Tibial artery (tissue), 4 donors: ENCODE results near the gene NDC1.

ENCODE experiments used
- DNase-seq, 2 donors: peaks; one replicate each; pipeline ENCODE4 v3.0.0-alpha.2; 2019
- H3K27ac ChIP-seq, 2 donors: fragments of 200-600 bp; sonication (generic) in 1 of 2; 1 replicate in 1 of 2; 2 replicates in 1 of 2; pipeline ENCODE4 v1.5.1; 2018 to 2019; ENCODE audit warnings: mild to moderate bottlenecking in 1 of 2
- H3K27me3 ChIP-seq, 2 donors: fragments of 200-600 bp; sonication (generic) in 1 of 2; one replicate each; pipeline versions ENCODE4 v1.5.1 to v1.6.0; 2016 to 2019
- H3K36me3 ChIP-seq, 3 donors: fragments of 200-600 bp; sonication (generic) in 2 of 3; one replicate each; pipeline ENCODE4 v1.5.1; 2016 to 2019; ENCODE audit warnings: mild to moderate bottlenecking in 2 of 3
- H3K4me1 ChIP-seq, 4 donors: fragments of 200-600 bp; sonication (generic) in 2 of 4; 1 replicate in 3 of 4; 2 replicates in 1 of 4; pipeline ENCODE4 v1.5.1; 2016 to 2019
- H3K4me3 ChIP-seq, 2 donors: fragments of 200-600 bp; sonication (generic) in 1 of 2; 1 replicate in 1 of 2; 2 replicates in 1 of 2; pipeline ENCODE4 v1.5.1; 2018 to 2019; ENCODE audit warnings: mild to moderate bottlenecking in 2 of 2
- H3K9me3 ChIP-seq, 3 donors: fragments of 200-600 bp; sonication (generic) in 1 of 3; one replicate each; pipeline ENCODE4 v1.5.1; 2016 to 2019
- CTCF ChIP-seq, 2 experiments: fragments of 200-600 bp in 1 of 2; fragments of 450-650 bp in 1 of 2; IDR thresholded peaks; one replicate each; pipeline ENCODE4 v1.5.1; 2017 to 2019; ENCODE audit warnings: antibody characterized with exemption in 2 of 2, mild to moderate bottlenecking in 1 of 2, moderate library complexity in 1 of 2
- intact Hi-C: fragments of 100-400 bp; cut with DNase I; formaldehyde crosslinking; loops from one replicate; pipeline ENCODE4 v1.15.0; 2023; ENCODE audit warnings: low total_unique reads

NDC1 gene

DNA sequence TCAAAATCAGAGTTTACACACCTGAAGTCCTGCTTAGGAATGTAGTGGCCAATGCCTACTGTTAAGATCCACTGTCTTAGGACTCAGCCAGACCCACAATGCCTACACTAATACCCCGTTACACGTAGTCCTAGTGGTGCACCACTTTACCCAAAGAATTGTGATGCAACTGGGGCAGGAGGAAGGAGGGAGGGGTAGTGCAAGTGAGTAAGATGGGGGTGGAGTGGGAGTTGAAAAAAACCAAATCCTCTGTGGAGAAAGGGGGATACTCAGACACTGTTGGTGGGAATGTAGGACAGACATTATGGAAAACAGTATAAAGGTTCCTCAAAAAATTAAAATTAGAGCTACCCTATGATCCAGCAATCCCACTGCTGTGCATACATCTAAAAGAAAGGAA, 118.6 kb downstream of the NDC1 start:
- DNase-seq: no peak
- H3K9me3 ChIP-seq: no peaks in the 10 kb centered on the region
- H3K4me1 ChIP-seq: peaks cover 0 to 7% (median 0%) of the 10 kb centered on the region in 4 donors
- TF ChIP-seq CTCF (IDR thresholded peaks at IDR 0.05): no peak
- H3K4me3 ChIP-seq: no peak overlapping the region
- no peaks in the 10 kb centered on the region for H3K36me3 ChIP-seq
- H3K27ac ChIP-seq: no peak overlapping the region
- intact Hi-C loops: no loop called here
- H3K27me3 ChIP-seq: peaks cover 0 to 24% of the 10 kb centered on the region in 2 donors

GRCh38 chr1:53718443-53718842, 119.7 kb downstream of the NDC1 start:
- no peaks in the 10 kb centered on the region for H3K9me3 ChIP-seq
- no peaks in the 10 kb centered on the region for H3K36me3 ChIP-seq
- H3K27me3 ChIP-seq: peaks cover 0 to 32% of the 10 kb centered on the region in 2 donors
- peaks cover 0 to 7% (median 0%) of the 10 kb centered on the region in 4 donors for H3K4me1 ChIP-seq
- H3K27ac ChIP-seq: no peak overlapping the region
- no peak overlapping the region for H3K4me3 ChIP-seq
- DNase-seq: no peak
- intact Hi-C loops: no loop called here
- no peak for TF ChIP-seq CTCF (IDR thresholded peaks at IDR 0.05)

- intact Hi-C loops: no loop called here
- no peak for DNase-seq
- H3K9me3 ChIP-seq: no peaks in the 10 kb centered on the region
- peaks cover 0 to 32% of the 10 kb centered on the region in 2 donors for H3K27me3 ChIP-seq
- no peak for TF ChIP-seq CTCF (IDR thresholded peaks at IDR 0.05)
- no peaks in the 10 kb centered on the region for H3K36me3 ChIP-seq
- H3K4me3 ChIP-seq: no peak overlapping the region
- H3K4me1 ChIP-seq: peaks cover 0 to 7% (median 0%) of the 10 kb centered on the region in 4 donors
- no peak overlapping the region for H3K27ac ChIP-seq
Observed at GRCh38 chr1:53717025-53717804, 120.9 kb downstream of the NDC1 start.

GRCh38 chr1:53716150-53716549, 121.9 kb downstream of the NDC1 start:
- Histone ChIP-seq H3K4me3 (no peak overlapping the region), H3K4me1 (peaks cover 0 to 3% (median 0%) of the 10 kb centered on the region in 4 donors), H3K36me3 (no peaks in the 10 kb centered on the region), H3K9me3 (no peaks in the 10 kb centered on the region), H3K27me3 (peaks cover 0 to 32% of the 10 kb centered on the region in 2 donors), H3K27ac (no peak overlapping the region)
- intact Hi-C loops: no loop called here
- TF ChIP-seq CTCF (IDR thresholded peaks at IDR 0.05): no peak
- no peak for DNase-seq

DNA sequence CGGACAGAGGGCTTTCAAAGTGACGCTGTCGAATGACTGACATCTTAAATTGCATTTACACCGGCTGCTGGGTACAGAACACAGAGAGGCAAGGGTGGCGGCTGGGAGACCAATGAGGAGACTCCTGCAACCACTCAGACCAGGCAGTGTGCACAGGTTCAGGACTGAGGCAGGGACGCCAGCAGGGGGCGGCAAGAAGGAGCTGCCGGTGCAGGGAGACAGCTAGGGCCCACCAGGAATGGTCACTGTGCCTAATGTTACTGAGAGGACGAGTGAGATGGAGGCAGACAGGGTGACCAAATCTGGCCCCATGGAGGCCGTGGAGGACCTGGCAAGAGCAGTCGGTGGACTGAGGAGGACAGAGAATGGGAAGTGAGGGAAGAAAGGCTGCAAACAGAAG, 122.6 kb downstream of the NDC1 start:
- no peak overlapping the region for H3K27ac ChIP-seq
- intact Hi-C loops: no loop called here
- no peak for DNase-seq

More for the DNA sequence above, 122.6 kb downstream of the NDC1 start:
- Histone ChIP-seq H3K9me3 (no peaks in the 10 kb centered on the region), H3K27me3 (peaks cover 0 to 32% of the 10 kb centered on the region in 2 donors), H3K36me3 (no peaks in the 10 kb centered on the region), H3K4me1 (no peaks in the 10 kb centered on the region), H3K4me3 (no peak overlapping the region)
- no peak for TF ChIP-seq CTCF (IDR thresholded peaks at IDR 0.05)
